Mesodermal cell (in vitro differentiated cells): ENCODE data around the gene ATP11B.
A peak's percentile ranks its signal among the peaks of the same experiment; 100 is the strongest.
"Not testable (repeated sequence)": the region's sequence is repeated elsewhere in the genome, so short reads cannot be mapped to it uniquely, and the experiment has no call there.

Source experiments
- H3K27ac ChIP-seq: 2 replicates; pipeline ENCODE4 v1.7.0; 2013; ENCODE audit warnings: mild to moderate bottlenecking, low read depth, low read length, moderate library complexity; ENCODE audit not compliant: severe bottlenecking
- H3K36me3 ChIP-seq: 2 replicates; pipeline ENCODE4 v1.7.1; 2013; ENCODE audit warnings: mild to moderate bottlenecking, low read length, moderate library complexity; ENCODE audit not compliant: control insufficient read depth, insufficient read depth
- H3K4me1 ChIP-seq: one replicate; pipeline ENCODE4 v1.7.1; 2013; ENCODE audit warnings: mild to moderate bottlenecking, low read length; ENCODE audit not compliant: insufficient read depth, control insufficient read depth, poor library complexity, severe bottlenecking
- H3K4me3 ChIP-seq: 2 replicates; pipeline ENCODE4 v1.7.0; 2013; ENCODE audit warnings: low read length, control low read depth, mild to moderate bottlenecking; ENCODE audit not compliant: insufficient read depth, poor library complexity, severe bottlenecking; ENCODE audit errors: extremely low read depth
- H3K9me3 ChIP-seq: 2 replicates; pipeline ENCODE4 v1.7.1; 2013; ENCODE audit warnings: mild to moderate bottlenecking, low read length, moderate library complexity; ENCODE audit not compliant: control insufficient read depth
- WGBS, 2 experiments: methylation state at CpG; one replicate each; pipeline ENCODE4 v1.1.5; 2013; ENCODE audit warnings: missing lambda C conversion rate in 2 of 2; ENCODE audit not compliant: insufficient coverage in 2 of 2; 5-methylcytosine and 5-hydroxymethylcytosine counted together

ATP11B gene

DNA sequence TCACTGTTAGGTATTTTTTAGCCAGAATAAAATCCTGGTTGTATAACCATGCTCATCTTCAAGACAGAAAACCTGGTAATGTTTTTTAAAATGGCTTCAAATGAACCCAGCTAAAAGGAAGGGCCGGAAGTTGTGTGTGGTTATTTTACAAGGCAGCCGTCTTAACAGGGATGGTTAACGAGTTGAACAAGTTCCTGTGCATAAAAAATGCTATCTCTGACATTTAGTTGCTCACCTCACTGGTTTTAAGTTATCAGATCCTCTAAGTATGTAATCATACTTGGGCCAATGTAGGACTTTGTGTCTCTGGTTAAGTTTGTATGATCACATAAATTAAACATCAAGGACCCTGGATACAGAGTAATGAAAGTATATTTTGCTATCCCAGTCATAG is 2.1 kb downstream of the ATP11B start:
- Histone ChIP-seq H3K9me3 (no peaks in the 10 kb centered on the region), H3K27ac (no peak overlapping the region), H3K4me1 (peaks cover 3% of the 10 kb centered on the region), H3K36me3 (no peaks in the 10 kb centered on the region), H3K4me3 (peak overlapping the region; percentile 73)
- WGBS, 2 experiments: 83 to 86% methylated on average over 1 to 3 of the region's 3 CpGs

DNA sequence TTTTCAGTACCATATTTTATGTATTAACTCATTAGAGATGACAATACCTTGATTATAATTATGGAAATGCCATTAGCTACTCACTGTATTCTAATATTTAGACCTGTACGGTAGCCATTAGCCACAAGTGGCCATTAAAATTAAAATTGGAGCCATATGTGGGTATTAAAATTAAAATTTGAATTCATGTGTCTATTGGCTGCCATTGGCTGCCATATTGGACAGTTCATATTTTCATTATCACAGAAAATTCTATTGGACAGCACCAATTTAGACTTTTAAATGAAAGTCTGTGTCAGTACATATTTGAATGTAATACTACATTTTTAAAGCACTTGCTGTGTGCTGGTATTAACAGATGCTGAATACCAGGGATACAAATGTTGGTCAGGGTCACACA is 3.0 kb downstream of the ATP11B start:
- WGBS, 2 experiments: no CpG with 5 or more reads among the region's 1 CpG
- Histone ChIP-seq H3K4me1 (peaks cover 3% of the 10 kb centered on the region), H3K27ac (no peak overlapping the region), H3K9me3 (no peaks in the 10 kb centered on the region), H3K36me3 (no peaks in the 10 kb centered on the region), H3K4me3 (no peak overlapping the region)

DNA sequence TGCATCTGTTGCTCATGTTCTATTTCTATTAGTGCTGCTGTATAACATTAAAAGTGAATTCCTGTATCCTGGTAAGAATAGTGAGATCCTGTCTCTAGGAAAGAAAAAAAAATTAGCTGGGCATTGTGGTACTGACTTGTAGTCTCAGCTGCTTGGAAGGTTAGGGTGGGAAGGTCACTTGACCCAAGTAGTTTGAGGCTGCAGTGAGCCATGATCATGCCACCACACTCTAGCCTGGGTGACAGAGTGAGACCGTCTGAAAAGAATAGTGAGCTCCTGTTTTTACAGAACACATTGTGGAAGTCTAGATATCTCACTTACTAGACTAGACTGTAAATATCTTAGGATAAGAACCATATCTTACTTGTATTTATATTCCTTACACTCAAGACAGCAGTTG is 4.6 kb downstream of the ATP11B start:
- H3K9me3 ChIP-seq: no peaks in the 10 kb centered on the region
- H3K36me3 ChIP-seq: no peaks in the 10 kb centered on the region
- H3K4me1 ChIP-seq: peaks cover 3% of the 10 kb centered on the region
- no peak overlapping the region for H3K4me3 ChIP-seq
- H3K27ac ChIP-seq: no peak overlapping the region
- no CpG with 5 or more reads among the region's 1 CpG for WGBS, 2 experiments

DNA sequence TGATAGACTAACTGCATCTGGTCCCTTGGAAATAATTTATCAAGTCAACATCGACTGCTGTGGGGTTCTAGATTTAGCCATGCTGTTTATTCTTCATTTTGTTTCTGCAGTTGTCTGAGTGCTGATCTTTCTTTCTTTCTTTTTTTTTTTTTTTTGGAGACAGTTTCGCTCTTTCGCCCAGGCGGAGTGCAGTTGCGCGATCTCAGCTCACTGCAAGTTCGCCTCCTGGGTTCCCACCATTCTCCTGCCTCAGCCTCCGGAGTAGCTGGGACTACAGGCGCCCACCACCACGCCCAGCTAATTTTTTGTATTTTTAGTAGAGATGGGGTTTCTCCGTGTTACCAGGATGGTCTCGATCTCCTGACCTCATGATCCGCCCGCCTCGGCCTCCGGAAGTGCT is 5.8 kb downstream of the ATP11B start:
- 94 to 97% methylated on average over 5 to 12 of the region's 16 CpGs for WGBS, 2 experiments
- not testable (repeated sequence) for H3K4me1 ChIP-seq, H3K27ac ChIP-seq

DNA sequence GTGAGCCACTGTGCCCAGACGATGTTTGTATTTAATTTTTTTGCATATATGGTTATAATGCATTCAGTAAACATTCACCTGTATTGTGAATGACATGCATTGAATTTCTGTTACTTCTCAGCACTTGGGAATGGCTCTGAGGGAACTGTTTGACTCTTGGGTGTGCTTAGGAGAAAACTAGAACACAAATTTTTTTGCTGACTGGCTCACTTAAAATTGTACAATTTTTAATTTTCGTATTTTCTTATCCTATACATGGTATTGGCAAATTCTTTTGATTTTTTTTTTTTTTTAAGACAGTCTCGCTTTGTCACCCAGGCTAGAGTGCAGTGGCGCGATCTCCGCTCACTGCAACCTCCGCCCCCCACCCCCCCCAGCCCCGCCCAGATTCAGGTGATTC is 7.2 kb downstream of the ATP11B start:
- 100% methylated on average over 1 to 3 of the region's 8 CpGs for WGBS, 2 experiments
- no peak overlapping the region for H3K4me3 ChIP-seq
- no peaks in the 10 kb centered on the region for H3K9me3 ChIP-seq
- no peaks in the 10 kb centered on the region for H3K36me3 ChIP-seq
- no peaks in the 10 kb centered on the region for H3K4me1 ChIP-seq
- H3K27ac ChIP-seq: no peak overlapping the region

More for the DNA sequence above, 5.8 kb downstream of the ATP11B start:
- H3K36me3 ChIP-seq, H3K9me3 ChIP-seq, H3K4me3 ChIP-seq: not testable (repeated sequence)

DNA sequence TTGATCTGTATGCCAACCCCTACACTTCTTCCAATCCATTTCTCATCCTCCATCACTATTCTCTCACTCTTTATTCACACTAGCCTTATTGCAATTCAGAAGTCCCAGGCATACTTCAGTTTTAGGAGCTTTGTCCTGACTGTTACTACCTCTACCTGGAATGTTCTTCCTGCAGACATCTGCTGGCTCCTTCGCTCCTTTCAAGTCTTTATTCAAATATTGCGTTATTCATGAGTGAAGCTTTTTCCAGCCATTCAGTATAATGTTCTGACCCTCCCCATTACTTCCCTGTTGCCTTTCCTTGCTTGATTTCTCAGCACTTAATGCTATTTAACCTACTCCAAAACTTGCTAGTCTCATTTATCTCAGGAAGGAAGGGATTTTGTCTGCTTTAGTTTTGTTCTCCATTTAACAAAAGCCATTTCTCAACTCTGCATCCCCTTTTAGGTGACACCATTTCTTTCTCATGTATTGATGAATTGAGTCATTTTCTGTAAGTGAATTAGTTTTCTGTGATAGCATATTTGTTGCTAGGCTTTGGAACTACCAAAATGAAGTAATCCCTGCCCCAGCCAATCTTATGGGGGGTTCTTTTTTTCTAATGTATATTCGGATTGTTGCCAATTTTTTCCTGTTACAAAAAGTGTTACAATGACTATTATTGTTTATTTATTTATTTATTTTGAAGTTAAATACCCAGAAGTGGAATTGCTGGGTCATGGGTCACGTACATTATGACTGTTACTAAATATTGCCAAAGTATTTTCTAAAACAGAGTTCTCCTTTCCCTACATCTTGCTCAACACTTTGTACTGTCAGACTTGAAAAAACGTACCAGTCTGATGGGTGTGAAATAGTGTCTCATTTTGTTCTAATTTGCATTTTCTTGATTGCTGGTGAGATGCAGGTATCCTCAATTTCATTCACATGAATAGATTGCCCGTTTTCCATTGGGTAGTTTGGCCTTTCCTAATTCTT is 9.4 kb downstream of the ATP11B start:
- no peaks in the 10 kb centered on the region for H3K36me3 ChIP-seq
- H3K9me3 ChIP-seq: no peaks in the 10 kb centered on the region
- no peaks in the 10 kb centered on the region for H3K4me1 ChIP-seq
- peak overlapping the region; percentile 8 for H3K27ac ChIP-seq
- WGBS, 2 experiments: 78 to 80% methylated on average over 2 of the region's 6 CpGs
- H3K4me3 ChIP-seq: no peak overlapping the region

DNA sequence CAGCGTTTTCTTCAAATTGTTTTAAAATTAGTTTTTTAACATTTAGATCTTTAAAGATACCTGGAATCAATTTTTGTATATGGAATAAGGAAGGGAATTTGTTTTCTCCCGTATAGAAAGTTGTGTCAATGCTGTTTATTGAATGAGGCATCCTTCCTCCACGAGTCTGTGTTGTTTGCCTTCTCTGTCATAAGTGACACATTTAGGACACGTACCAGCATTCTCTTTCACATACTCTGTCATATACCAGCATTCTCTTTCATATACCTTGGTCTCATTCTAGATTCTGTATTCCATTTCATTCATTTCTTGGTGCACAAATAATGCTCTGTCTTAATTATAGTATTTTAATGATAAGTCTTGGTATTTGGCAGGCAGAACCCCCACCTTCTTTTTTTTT is 10.3 kb downstream of the ATP11B start:
- Histone ChIP-seq H3K36me3 (no peaks in the 10 kb centered on the region), H3K9me3 (no peaks in the 10 kb centered on the region), H3K4me1 (no peaks in the 10 kb centered on the region), H3K27ac (no peak overlapping the region), H3K4me3 (no peak overlapping the region)
- 95% methylated on average over 2 of the region's 4 CpGs; no CpG with 5 or more reads in 1 of the 2 experiments for WGBS, 2 experiments

DNA sequence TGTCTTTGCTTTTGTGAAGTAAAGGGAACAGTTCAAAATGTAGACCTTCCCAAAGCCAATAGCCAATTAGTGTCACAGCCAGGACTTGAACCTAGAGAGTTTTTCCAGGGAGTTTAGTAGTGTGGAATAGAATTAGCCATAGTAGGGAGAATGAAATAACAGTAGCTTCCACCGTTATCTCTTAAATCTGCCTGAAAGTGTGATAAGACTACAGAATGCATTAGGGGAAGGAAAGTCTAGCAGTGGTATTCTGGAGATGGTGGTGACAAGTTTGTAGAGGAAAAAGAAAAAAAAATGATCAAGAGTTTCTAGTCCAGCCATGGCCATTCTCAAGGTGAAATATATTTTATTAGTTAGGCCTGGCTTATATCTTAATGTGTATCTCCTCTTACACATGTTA is 13.8 kb downstream of the ATP11B start:
- no peaks in the 10 kb centered on the region for H3K4me1 ChIP-seq

DNA sequence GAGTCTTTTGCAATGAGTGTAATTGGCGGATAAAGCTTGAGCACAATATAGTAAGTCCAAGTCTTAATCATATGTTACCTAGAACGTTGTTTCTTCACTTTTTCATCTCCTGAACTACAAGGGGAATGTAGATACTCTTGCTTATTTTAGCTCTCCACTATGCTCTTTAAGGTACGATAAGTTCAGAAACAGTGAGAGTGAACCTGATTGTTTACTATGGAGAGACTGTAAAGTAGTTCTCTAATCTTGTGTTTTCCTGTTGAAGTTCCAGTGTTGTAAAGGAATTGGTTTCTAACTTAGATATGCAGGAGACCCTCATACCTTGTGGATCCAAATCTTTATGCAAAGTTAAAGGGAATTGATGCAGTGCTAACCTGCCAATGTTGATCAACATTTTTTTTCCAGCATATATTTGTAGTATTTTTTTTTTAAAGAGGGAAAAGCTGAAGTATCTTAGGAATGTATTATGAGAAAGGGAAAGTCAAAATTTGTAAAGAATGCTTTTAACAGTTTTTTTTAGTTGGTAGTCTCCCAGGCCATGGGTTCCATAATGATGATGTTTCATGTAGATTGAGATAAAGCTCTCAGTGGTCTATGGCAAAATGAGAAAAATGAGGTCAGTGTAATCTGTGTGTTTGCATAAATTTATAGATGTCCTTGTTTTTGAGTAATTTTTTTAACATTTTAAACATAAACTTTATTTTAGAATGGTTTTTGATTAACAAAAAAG is 14.9 kb downstream of the ATP11B start:
- Histone ChIP-seq H3K4me3 (no peak overlapping the region), H3K4me1 (no peaks in the 10 kb centered on the region), H3K36me3 (no peaks in the 10 kb centered on the region), H3K9me3 (no peaks in the 10 kb centered on the region), H3K27ac (no peak overlapping the region)
- WGBS, 2 experiments: 86 to 100% methylated on average over 1 to 2 of the region's 3 CpGs

More for the DNA sequence above, 13.8 kb downstream of the ATP11B start:
- H3K4me3 ChIP-seq: no peak overlapping the region
- H3K9me3 ChIP-seq: no peaks in the 10 kb centered on the region
- H3K27ac ChIP-seq: no peak overlapping the region
- 83 to 90% methylated on average over 1 of the region's 1 CpG for WGBS, 2 experiments
- H3K36me3 ChIP-seq: no peaks in the 10 kb centered on the region

DNA sequence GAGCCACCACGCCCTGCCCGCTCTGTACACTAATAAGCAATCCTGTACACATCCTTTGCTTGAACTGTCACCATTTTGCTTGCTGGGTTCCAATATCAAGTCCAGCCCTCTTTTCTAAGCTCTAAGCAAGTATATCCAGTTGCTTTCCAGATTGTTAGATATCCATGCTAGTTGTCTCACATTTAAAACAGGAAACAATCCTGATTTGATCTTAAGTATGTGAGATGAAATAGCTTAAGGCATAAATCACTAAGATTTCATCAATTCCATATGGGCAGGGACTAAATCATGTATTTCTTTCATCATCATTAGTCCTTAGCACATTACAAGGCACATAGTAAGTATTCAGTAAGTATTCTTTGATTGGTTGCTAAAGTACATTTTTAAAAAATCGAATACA is 16.2 kb downstream of the ATP11B start:
- no peak overlapping the region for H3K27ac ChIP-seq
- H3K4me1 ChIP-seq: no peaks in the 10 kb centered on the region
- WGBS, 2 experiments: 96 to 100% methylated on average over 2 of the region's 3 CpGs
- no peaks in the 10 kb centered on the region for H3K36me3 ChIP-seq
- no peak overlapping the region for H3K4me3 ChIP-seq
- no peaks in the 10 kb centered on the region for H3K9me3 ChIP-seq
